Endothelial cell of umbilical vein (primary cell): ENCODE measurements around the gene VWA8. TPM values are rescaled to one million over a fixed set of nuclear protein-coding genes. Genes with fewer than 3 reads are reported as not detected.

ENCODE experiments used
- BruUV-seq: library from RNA; stranded (reverse); fragments of 400-500 nt; replicated peaks from 2 replicates; lab custom pipeline; 2021; lab: Mats Ljungman, UMichigan
- CTCF ChIA-PET: fragments of 300-600, 350-600 bp; sonication (Branson Sonifier 250); formaldehyde crosslinking; loops from one replicate; lab custom pipeline; 2021; ENCODE audit warnings: antibody characterized with exemption, inconsistent platforms; lab: Charles Lee
- POLR2A ChIA-PET: fragments of 300-600, 350-600 bp; sonication (Branson Sonifier 250); formaldehyde crosslinking; loops from one replicate; lab custom pipeline; 2021; ENCODE audit warnings: antibody characterized with exemption, inconsistent platforms; lab: Charles Lee
- DNase-seq: peaks from one replicate; pipeline ENCODE4 v3.0.0-alpha.2; 2011; ENCODE audit warnings: low read depth, low spot score
- FAIRE-seq: peaks from 2 replicates; lab custom pipeline; 2011; peaks lifted over from hg19 to GRCh38; lab: Jason Lieb, UNC
- H2AFZ ChIP-seq: 2 replicates; pipeline ENCODE4 v1.6.0; 2012; ENCODE audit warnings: low read depth, low read length, control low read depth, inconsistent platforms
- H3K27ac ChIP-seq: 2 replicates; pipeline ENCODE4 v1.5.1; 2011; ENCODE audit warnings: low read depth, mild to moderate bottlenecking, control low read depth, low read length, moderate library complexity; ENCODE audit not compliant: insufficient read depth
- H3K27me3 ChIP-seq, 2 experiments: 2 replicates each; pipeline versions ENCODE4 v1.6.0 to v1.6.1; 2011; ENCODE audit warnings: low read length in 2 of 2, mixed read lengths in 1 of 2; ENCODE audit not compliant: control insufficient read depth in 2 of 2, insufficient read depth in 2 of 2
- H3K36me3 ChIP-seq, 2 experiments: 2 replicates in 1 of 2; 3 replicates in 1 of 2; pipeline ENCODE4 v1.5.1; 2011; ENCODE audit warnings: low read length in 2 of 2, mild to moderate bottlenecking in 1 of 2, moderate library complexity in 1 of 2; ENCODE audit not compliant: control insufficient read depth in 2 of 2, insufficient read depth in 2 of 2; ENCODE audit errors: extremely low read depth in 1 of 2
- H3K4me1 ChIP-seq: 3 replicates; pipeline ENCODE4 v1.5.1; 2011; ENCODE audit warnings: mild to moderate bottlenecking, low read length; ENCODE audit not compliant: control insufficient read depth, insufficient read depth; ENCODE audit errors: extremely low read depth
- H3K4me2 ChIP-seq: 2 replicates; pipeline ENCODE4 v1.6.1; 2011; ENCODE audit warnings: low read length, control low read depth, mixed read lengths; ENCODE audit not compliant: insufficient read depth
- H3K4me3 ChIP-seq, 3 experiments: fragments of 200-600 bp in 1 of 3; sonication (generic), shearing (Covaris generic) in 1 of 3; replicated peaks in 1 of 3; 2 replicates each; pipeline ENCODE4 v1.5.1; 2011 to 2016; ENCODE audit warnings: control low read depth in 3 of 3, low read length in 3 of 3, mild to moderate bottlenecking in 2 of 3, inconsistent platforms in 1 of 3, low read depth in 1 of 3, moderate library complexity in 1 of 3; ENCODE audit not compliant: insufficient read depth in 1 of 3
- H3K79me2 ChIP-seq: 2 replicates; pipeline ENCODE4 v1.6.0; 2012; ENCODE audit warnings: low read length, inconsistent platforms; ENCODE audit not compliant: control insufficient read depth, insufficient read depth
- H3K9ac ChIP-seq: replicated peaks from 2 replicates; pipeline ENCODE3; 2011; ENCODE audit warnings: low read length, control low read depth; ENCODE audit not compliant: insufficient read depth; ENCODE audit errors: extremely low read depth
- H3K9me1 ChIP-seq: replicated peaks from 3 replicates; pipeline ENCODE4 v1.6.0; 2011; ENCODE audit warnings: mild to moderate bottlenecking, low read length; ENCODE audit not compliant: control insufficient read depth, insufficient read depth; ENCODE audit errors: extremely low read depth
- H3K9me3 ChIP-seq: replicated peaks from 2 replicates; pipeline ENCODE4 v1.5.1; 2012; ENCODE audit warnings: low read length, inconsistent platforms; ENCODE audit not compliant: control insufficient read depth, insufficient read depth
- H4K20me1 ChIP-seq: replicated peaks from 2 replicates; pipeline ENCODE3; 2011; ENCODE audit warnings: mild to moderate bottlenecking, low read length; ENCODE audit not compliant: control insufficient read depth, insufficient read depth; ENCODE audit errors: extremely low read depth
- EZH2 ChIP-seq: IDR thresholded peaks from 2 replicates; pipeline ENCODE4 v1.6.1; 2012; ENCODE audit warnings: borderline replicate concordance, low read depth, mild to moderate bottlenecking, moderate library complexity, low read length, inconsistent platforms; ENCODE audit not compliant: severe bottlenecking
- FOS ChIP-seq: IDR thresholded peaks from 2 replicates; pipeline ENCODE4 v1.6.1; 2011; ENCODE audit warnings: mild to moderate bottlenecking, low read length, moderate library complexity, borderline replicate concordance; ENCODE audit not compliant: insufficient read depth
- GATA2 ChIP-seq: IDR thresholded peaks from 2 replicates; pipeline ENCODE4 v1.7.0; 2011; ENCODE audit warnings: low read depth, mild to moderate bottlenecking, moderate library complexity, mixed read lengths, low read length; ENCODE audit not compliant: insufficient read length, insufficient read depth
- JUN ChIP-seq: IDR thresholded peaks from 2 replicates; pipeline ENCODE4 v1.6.1; 2011; ENCODE audit warnings: borderline replicate concordance, low read depth; ENCODE audit not compliant: insufficient read length, insufficient read depth
- MYC ChIP-seq: IDR thresholded peaks from one replicate; pipeline ENCODE4 v1.6.1; 2011; ENCODE audit warnings: mild to moderate bottlenecking, low read depth, low read length
- POLR2A ChIP-seq: IDR thresholded peaks from 2 replicates; pipeline ENCODE4 v1.6.1; 2012; ENCODE audit warnings: low read depth, mild to moderate bottlenecking, control low read depth, low read length
- POLR2AphosphoS5 ChIP-seq: IDR thresholded peaks from 2 replicates; pipeline ENCODE4 v1.6.1; 2012; ENCODE audit warnings: low read depth, mild to moderate bottlenecking, control low read depth, low read length, moderate library complexity; ENCODE audit not compliant: insufficient read depth
- dilution Hi-C: fragments of 300-500 bp; cut with MboI; formaldehyde crosslinking; loops from one replicate; pipeline ENCODE4 v1.15.0; 2019; ENCODE audit warnings: low sequenced_read_pairs; ENCODE audit not compliant: extremely low pct_ligation_motif_present
- intact Hi-C: fragments of 100-400 bp; cut with micrococcal nuclease; formaldehyde crosslinking; loops from one replicate; pipeline ENCODE4 v1.10.0; 2022
- polyA plus RNA-seq, 4 experiments: library from polyadenylated mRNA; depleted of rRNA in 3 of 4; stranded (reverse) in 3 of 4; unstranded in 1 of 4; fragments of >200 nt; gene quantifications; 2 replicates each; pipeline versions ENCODE4 v1.2.1 to v1.2.3, GENCODE V29; 2011 to 2012; ENCODE audit warnings: missing spikeins in 1 of 4
- total RNA-seq: library from RNA; stranded (reverse); gene quantifications from 2 replicates; pipeline ENCODE4 v1.2.3, GENCODE V29; 2021
- TF ChIP-seq, protein P1 (sequence below): IDR thresholded peaks from 2 replicates; pipeline ENCODE4 v1.6.1; 2011; ENCODE audit not compliant: insufficient read depth, insufficient read length
- TF ChIP-seq, protein P2 (sequence below), 2 donors: IDR thresholded peaks; 1 replicate in 1 of 2; 2 replicates in 1 of 2; pipeline ENCODE4 v1.5.1; 2011; ENCODE audit warnings: low read length in 2 of 2, mild to moderate bottlenecking in 2 of 2, moderate library complexity in 2 of 2, control low read depth in 1 of 2, inconsistent platforms in 1 of 2, low read depth in 1 of 2; ENCODE audit not compliant: insufficient read depth in 1 of 2; ENCODE audit errors: extremely low read depth in 1 of 2

Gene VWA8
- total and polyA plus RNA-seq, 2 donors (not counting 3 experiments of a cell fraction or from before 2014, with no cell fraction given) = 2.9 to 11.3 TPM

DNA sequence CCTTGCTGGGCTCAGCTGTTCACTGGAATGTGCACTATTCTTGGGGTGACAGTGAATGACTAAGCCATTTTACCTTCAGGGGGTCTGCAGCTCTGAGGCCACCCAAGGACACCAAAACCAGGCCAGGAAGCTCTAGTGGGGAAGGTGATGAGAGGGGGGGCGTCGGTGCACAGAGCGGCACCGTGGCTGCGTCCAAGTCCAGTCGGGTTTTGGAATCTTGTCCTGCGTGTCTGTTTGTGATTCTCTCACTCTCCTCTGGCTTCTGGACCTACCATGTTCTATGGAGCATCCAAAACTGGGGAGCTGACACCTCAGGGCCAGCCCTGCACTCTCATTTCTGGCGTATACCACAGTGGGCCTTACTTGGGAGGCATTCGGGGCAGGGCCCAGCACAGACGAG is 411.4 kb downstream of the VWA8 start:
- FAIRE-seq (no peak), DNase-seq (no peak)
- no peaks in the 10 kb centered on the region for H3K36me3 ChIP-seq
- H3K9me3 ChIP-seq = no peaks in the 10 kb centered on the region
- no peak overlapping the region for H3K4me3 ChIP-seq
- no peaks in the 10 kb centered on the region for H3K27me3 ChIP-seq
- no peaks in the 10 kb centered on the region for H4K20me1 ChIP-seq
- no TSS peak for BruUV-seq
- H3K9me1 ChIP-seq = no peaks in the 10 kb centered on the region
- dilution Hi-C loops (no loop called here), intact Hi-C loops (no loop called here)
- no peak overlapping the region for H3K9ac ChIP-seq
- TF ChIP-seq FOS = no peak
- TF ChIP-seq POLR2AphosphoS5 = no peak
- TF ChIP-seq, protein P1, sequence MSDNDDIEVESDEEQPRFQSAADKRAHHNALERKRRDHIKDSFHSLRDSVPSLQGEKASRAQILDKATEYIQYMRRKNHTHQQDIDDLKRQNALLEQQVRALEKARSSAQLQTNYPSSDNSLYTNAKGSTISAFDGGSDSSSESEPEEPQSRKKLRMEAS = no peak
- no peak for TF ChIP-seq POLR2A
- no peak for TF ChIP-seq JUN
- no peak overlapping the region for H2AFZ ChIP-seq
- H3K4me1 ChIP-seq = no peaks in the 10 kb centered on the region
- H3K79me2 ChIP-seq = no peaks in the 10 kb centered on the region
- ChIA-PET CTCF (interaction anchor here (2.4 kb wide), 1 partner anchor 11 kb away, joined by 7 read pairs; no protein-coding TSS in a partner anchor), POLR2A (no interaction called here)
- no peak overlapping the region for H3K27ac ChIP-seq
- H3K4me2 ChIP-seq = no peak overlapping the region

DNA sequence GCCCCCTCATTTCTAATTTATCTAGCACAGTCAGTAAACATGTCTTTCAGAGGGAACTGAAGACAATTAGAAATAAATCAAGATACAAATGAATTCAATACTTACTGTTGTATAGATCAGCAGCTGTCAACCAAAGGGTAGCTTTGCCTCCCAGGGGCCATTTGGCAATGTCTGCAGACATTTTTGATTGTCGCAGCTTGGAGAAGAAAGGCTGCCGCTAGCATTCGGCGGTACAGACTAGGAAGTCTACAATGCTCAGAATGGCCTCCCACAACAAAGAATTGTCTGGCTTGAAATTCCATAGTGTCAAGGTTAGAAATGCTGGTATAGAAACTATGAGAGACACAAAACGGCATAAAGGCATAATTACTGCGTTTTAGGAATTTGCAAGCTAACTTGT is 412.0 kb downstream of the VWA8 start:
- no TSS peak for BruUV-seq
- Histone ChIP-seq H3K4me3 (no peak overlapping the region), H3K4me1 (no peaks in the 10 kb centered on the region), H3K9ac (no peak overlapping the region), H3K27me3 (no peaks in the 10 kb centered on the region), H3K36me3 (no peaks in the 10 kb centered on the region), H4K20me1 (no peaks in the 10 kb centered on the region), H3K79me2 (no peaks in the 10 kb centered on the region), H3K9me1 (no peaks in the 10 kb centered on the region), H3K9me3 (no peaks in the 10 kb centered on the region), H3K4me2 (no peak overlapping the region), H3K27ac (no peak overlapping the region), H2AFZ (no peak overlapping the region)
- ChIA-PET POLR2A (no interaction called here), CTCF (no interaction called here)
- dilution Hi-C loops = no loop called here
- intact Hi-C loops = no loop called here
- TF ChIP-seq POLR2AphosphoS5 (no peak), FOS (no peak), JUN (no peak), MYC (no peak), EZH2 (no peak), POLR2A (no peak), GATA2 (no peak)
- TF ChIP-seq, protein P2, sequence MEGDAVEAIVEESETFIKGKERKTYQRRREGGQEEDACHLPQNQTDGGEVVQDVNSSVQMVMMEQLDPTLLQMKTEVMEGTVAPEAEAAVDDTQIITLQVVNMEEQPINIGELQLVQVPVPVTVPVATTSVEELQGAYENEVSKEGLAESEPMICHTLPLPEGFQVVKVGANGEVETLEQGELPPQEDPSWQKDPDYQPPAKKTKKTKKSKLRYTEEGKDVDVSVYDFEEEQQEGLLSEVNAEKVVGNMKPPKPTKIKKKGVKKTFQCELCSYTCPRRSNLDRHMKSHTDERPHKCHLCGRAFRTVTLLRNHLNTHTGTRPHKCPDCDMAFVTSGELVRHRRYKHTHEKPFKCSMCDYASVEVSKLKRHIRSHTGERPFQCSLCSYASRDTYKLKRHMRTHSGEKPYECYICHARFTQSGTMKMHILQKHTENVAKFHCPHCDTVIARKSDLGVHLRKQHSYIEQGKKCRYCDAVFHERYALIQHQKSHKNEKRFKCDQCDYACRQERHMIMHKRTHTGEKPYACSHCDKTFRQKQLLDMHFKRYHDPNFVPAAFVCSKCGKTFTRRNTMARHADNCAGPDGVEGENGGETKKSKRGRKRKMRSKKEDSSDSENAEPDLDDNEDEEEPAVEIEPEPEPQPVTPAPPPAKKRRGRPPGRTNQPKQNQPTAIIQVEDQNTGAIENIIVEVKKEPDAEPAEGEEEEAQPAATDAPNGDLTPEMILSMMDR (IDR thresholded peaks at IDR 0.05; ENCODE audit: extremely low read depth in 1 of 2, insufficient read depth in 1 of 2, low read depth in 1 of 2, low read length in 2 of 2) = no peak
- TF ChIP-seq, protein P1 = no peak
- DNase-seq (no peak), FAIRE-seq (no peak)
